BLaER1 (cell line): ENCODE measurements around the gene SERBP1.

Experiments used
- H3K27ac ChIP-seq: shearing (Covaris generic); formaldehyde crosslinking; 2 replicates; pipeline ENCODE4 v1.8.1; 2022
- H3K27me3 ChIP-seq: shearing (Covaris generic); formaldehyde crosslinking; 2 replicates; pipeline ENCODE4 v1.8.1; 2022
- H3K36me3 ChIP-seq: shearing (Covaris generic); formaldehyde crosslinking; 2 replicates; pipeline ENCODE4 v1.8.1; 2022
- H3K4me1 ChIP-seq: shearing (Covaris generic); formaldehyde crosslinking; 2 replicates; pipeline ENCODE4 v1.8.1; 2022
- H3K4me2 ChIP-seq: shearing (Covaris generic); formaldehyde crosslinking; 2 replicates; pipeline ENCODE4 v1.8.1; 2022
- H3K4me3 ChIP-seq: shearing (Covaris generic); formaldehyde crosslinking; 2 replicates; pipeline ENCODE4 v1.8.1; 2022
- H3K9ac ChIP-seq: shearing (Covaris generic); formaldehyde crosslinking; 2 replicates; pipeline ENCODE4 v1.8.1; 2022
- H3K9me3 ChIP-seq: shearing (Covaris generic); formaldehyde crosslinking; 2 replicates; pipeline ENCODE4 v1.8.1; 2022
- H4K20me1 ChIP-seq: shearing (Covaris generic); formaldehyde crosslinking; 2 replicates; pipeline ENCODE4 v1.8.1; 2022
- Cebpa-rat ChIP-seq: shearing (Covaris generic); IDR thresholded peaks from 2 replicates; pipeline ENCODE4 v1.8.1; 2022

SERBP1 gene

DNA sequence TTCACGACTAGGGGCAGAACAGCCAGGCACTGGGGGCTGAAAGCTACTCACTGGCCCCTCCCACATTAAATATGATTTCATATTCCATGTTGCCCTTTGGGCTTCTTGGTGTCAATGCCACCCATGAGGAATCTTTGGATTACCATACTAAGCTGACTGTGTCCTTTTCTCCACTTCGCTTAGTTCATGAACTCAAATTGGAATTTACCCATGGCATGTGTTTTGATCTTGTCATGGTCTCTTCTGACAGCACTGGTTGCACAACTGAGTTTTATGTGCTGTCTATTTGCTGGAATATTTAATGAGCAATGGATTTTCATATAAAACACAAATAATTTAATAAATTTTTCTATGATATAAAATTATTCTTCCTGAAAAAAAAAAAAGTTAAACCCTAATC, 59.2 kb downstream of the SERBP1 start:
- no peaks in the 10 kb centered on the region for H4K20me1 ChIP-seq
- H3K4me3 ChIP-seq: no peak overlapping the region
- no peak overlapping the region for H3K9ac ChIP-seq
- TF ChIP-seq Cebpa-rat: no peak
- no peaks in the 10 kb centered on the region for H3K4me1 ChIP-seq
- H3K27ac ChIP-seq: no peak overlapping the region
- H3K9me3 ChIP-seq: no peaks in the 10 kb centered on the region
- H3K4me2 ChIP-seq: no peak overlapping the region
- H3K36me3 ChIP-seq: peaks cover 98% of the 10 kb centered on the region
- H3K27me3 ChIP-seq: no peaks in the 10 kb centered on the region

DNA sequence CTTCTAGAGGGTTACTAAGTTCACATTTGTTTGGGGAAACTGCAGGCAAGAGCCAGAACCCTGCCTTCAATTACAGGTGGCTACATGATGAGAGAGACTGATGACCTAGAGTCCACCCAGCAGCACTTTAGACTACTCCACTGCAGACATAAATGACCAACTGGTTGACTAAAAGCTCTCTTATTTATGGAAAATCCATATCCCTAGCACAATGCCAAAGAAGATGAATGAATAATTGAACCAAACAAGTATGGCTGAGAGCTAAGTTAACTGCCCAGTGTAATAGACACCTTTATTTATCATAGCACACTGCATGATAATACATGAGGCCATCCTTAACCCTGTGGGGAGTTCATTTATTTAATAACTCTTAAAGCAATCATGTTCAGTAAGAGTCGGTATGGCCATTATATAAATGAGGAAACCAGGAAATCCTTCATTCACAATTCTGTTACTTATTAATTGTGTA, 62.1 kb downstream of the SERBP1 start:
- no peak overlapping the region for H3K27ac ChIP-seq
- no peaks in the 10 kb centered on the region for H3K4me1 ChIP-seq
- H3K4me2 ChIP-seq: no peak overlapping the region
- H3K27me3 ChIP-seq: no peaks in the 10 kb centered on the region
- no peak for TF ChIP-seq Cebpa-rat
- H3K4me3 ChIP-seq: no peak overlapping the region
- no peaks in the 10 kb centered on the region for H4K20me1 ChIP-seq
- peaks cover 91% of the 10 kb centered on the region for H3K36me3 ChIP-seq
- H3K9ac ChIP-seq: no peak overlapping the region
- no peaks in the 10 kb centered on the region for H3K9me3 ChIP-seq

DNA sequence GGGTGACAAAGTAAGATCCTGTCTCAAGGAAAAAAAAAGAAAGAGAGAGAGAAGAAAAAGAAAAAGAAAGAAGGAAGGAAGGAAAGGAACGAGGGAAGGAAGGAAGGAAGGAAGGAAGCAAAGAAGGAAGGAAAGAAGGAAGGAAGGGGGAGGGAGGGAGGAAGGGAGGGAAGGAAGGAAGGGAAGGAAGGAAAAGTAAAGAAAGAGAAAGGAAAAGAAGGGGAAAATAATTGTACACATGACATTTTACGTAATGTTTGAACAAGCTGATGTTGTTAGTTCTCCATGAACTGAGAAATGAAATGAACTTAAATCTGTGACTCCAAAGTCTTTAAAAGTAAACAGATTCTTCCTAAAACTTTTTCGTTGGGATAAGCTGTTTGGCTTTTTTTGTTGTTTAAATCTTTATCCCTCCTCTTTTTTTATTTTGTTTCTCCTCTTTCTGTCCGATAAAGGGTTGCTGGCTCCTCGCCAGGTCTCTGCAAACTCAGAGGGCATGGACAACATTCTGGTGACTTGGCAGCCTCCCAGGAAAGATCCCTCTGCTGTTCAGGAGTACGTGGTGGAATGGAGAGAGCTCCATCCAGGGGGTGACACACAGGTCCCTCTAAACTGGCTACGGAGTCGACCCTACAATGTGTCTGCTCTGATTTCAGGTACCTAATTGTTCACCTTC, 62.7 kb downstream of the SERBP1 start:
- Histone ChIP-seq H3K4me3 (no peak overlapping the region), H3K4me1 (no peaks in the 10 kb centered on the region), H3K9me3 (no peaks in the 10 kb centered on the region), H4K20me1 (no peaks in the 10 kb centered on the region), H3K9ac (no peak overlapping the region), H3K27ac (no peak overlapping the region), H3K36me3 (peaks cover 89% of the 10 kb centered on the region), H3K4me2 (no peak overlapping the region), H3K27me3 (no peaks in the 10 kb centered on the region)
- no peak for TF ChIP-seq Cebpa-rat

DNA sequence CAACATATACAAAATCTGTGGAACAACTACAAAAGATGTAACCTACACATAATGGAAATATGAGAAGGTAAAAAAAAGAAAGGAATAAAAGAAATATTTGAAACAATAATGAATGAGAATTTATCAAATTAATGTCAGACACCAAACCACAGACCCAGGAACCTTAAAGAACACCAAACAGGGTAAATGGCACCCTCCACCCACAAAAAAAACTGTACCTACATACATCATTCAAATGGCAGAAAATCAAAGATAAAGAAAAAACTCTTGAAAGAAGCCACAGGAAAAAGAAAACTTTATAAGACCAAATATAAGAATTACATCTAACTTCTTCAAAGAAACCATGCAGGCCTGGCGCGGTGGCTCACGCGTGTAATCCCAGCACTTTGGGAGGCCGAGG, 68.6 kb downstream of the SERBP1 start:
- H3K4me1 ChIP-seq: no peaks in the 10 kb centered on the region
- H3K4me2 ChIP-seq: no peak overlapping the region
- no peak overlapping the region for H3K4me3 ChIP-seq
- H3K9ac ChIP-seq: no peak overlapping the region
- no peak overlapping the region for H3K27ac ChIP-seq
- H3K9me3 ChIP-seq: no peaks in the 10 kb centered on the region
- H4K20me1 ChIP-seq: no peaks in the 10 kb centered on the region
- H3K36me3 ChIP-seq: peaks cover 78% of the 10 kb centered on the region
- TF ChIP-seq Cebpa-rat: no peak
- H3K27me3 ChIP-seq: no peaks in the 10 kb centered on the region

DNA sequence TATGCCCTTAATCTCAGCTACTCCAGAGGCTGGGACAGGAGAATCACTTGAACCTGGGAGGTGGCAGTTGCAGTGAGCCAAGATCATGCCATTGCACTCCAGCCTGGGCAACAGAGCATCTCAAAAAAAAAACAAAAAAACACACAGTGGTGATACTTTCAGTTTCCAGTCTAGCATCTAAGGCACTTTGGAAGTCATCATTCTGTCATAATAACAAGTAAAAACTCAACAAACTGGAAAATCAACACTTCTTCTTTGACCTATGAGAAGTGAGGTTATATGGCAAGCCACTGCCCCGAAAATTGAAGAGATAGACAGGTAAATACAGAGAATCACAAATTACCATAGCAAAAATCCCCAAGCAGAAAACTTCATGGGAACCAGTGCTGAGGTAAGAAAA, 70.6 kb downstream of the SERBP1 start:
- Histone ChIP-seq H3K4me2 (no peak overlapping the region), H3K4me3 (no peak overlapping the region), H3K4me1 (peaks cover 18% of the 10 kb centered on the region), H3K36me3 (peaks cover 85% of the 10 kb centered on the region), H3K27me3 (no peaks in the 10 kb centered on the region), H3K9me3 (no peaks in the 10 kb centered on the region), H3K9ac (no peak overlapping the region), H3K27ac (no peak overlapping the region), H4K20me1 (no peaks in the 10 kb centered on the region)
- no peak for TF ChIP-seq Cebpa-rat
